ENCODE results near the gene MORC3.
"Not testable (repeated sequence)": the region's sequence is repeated elsewhere in the genome, so short reads cannot be mapped to it uniquely, and the experiment has no call there.

The MORC3 gene, protein sequence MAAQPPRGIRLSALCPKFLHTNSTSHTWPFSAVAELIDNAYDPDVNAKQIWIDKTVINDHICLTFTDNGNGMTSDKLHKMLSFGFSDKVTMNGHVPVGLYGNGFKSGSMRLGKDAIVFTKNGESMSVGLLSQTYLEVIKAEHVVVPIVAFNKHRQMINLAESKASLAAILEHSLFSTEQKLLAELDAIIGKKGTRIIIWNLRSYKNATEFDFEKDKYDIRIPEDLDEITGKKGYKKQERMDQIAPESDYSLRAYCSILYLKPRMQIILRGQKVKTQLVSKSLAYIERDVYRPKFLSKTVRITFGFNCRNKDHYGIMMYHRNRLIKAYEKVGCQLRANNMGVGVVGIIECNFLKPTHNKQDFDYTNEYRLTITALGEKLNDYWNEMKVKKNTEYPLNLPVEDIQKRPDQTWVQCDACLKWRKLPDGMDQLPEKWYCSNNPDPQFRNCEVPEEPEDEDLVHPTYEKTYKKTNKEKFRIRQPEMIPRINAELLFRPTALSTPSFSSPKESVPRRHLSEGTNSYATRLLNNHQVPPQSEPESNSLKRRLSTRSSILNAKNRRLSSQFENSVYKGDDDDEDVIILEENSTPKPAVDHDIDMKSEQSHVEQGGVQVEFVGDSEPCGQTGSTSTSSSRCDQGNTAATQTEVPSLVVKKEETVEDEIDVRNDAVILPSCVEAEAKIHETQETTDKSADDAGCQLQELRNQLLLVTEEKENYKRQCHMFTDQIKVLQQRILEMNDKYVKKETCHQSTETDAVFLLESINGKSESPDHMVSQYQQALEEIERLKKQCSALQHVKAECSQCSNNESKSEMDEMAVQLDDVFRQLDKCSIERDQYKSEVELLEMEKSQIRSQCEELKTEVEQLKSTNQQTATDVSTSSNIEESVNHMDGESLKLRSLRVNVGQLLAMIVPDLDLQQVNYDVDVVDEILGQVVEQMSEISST

GRCh38 chr21:36319767-36320420, at the start of gene MORC3:
Gene MORC3, plus strand, starts transcription at chr21:36320197. Its CDS starts 68 bp downstream, at chr21:36320265.
- Histone ChIP-seq H3F3A (ENCODE audit: insufficient read depth) (0 out of 2 replicates have a peak, but pooled peaks cover 6% of the 10 kb centered on the region), H3K4me3 (ENCODE audit: insufficient read depth, low read length, poor library complexity, severe bottlenecking) (peak within 1 kb of the TSS; percentile 94), H3K9ac (ENCODE audit: low read length) (peak within 1 kb of the TSS; percentile 86), H3K9me2 (replicated peaks; ENCODE audit: insufficient read depth, low read length) (no peaks in the 10 kb centered on the region), H4K20me1 (ENCODE audit: low read depth, low read length) (no peaks in the 10 kb centered on the region; the same call in 1 of the 2 replicates), H3K27me3 (ENCODE audit: low read length) (no peaks in the 10 kb centered on the region), H3K79me2 (ENCODE audit: insufficient read depth, low read length) (peaks cover 43% of the 10 kb centered on the region), H3K36me3 (ENCODE audit: low read length) (no peaks in the 10 kb centered on the region), H3K4me2 (ENCODE audit: low read depth, low read length, poor library complexity, severe bottlenecking) (peak within 1 kb of the TSS; percentile 86), H2AFZ (ENCODE audit: low read depth, low read length, severe bottlenecking) (peak within 1 kb of the TSS; percentile 94), H3K27ac (ENCODE audit: low read depth, low read length) (peak within 1 kb of the TSS; percentile 41), H3K9me3 (ENCODE audit: insufficient read depth, low read length) (no peaks in the 10 kb centered on the region)
- no peak for TF ChIP-seq EZH2phosphoT487 (conservative IDR thresholded peaks at IDR 0.05; ENCODE audit: low read length)
- TF ChIP-seq, protein P1, sequence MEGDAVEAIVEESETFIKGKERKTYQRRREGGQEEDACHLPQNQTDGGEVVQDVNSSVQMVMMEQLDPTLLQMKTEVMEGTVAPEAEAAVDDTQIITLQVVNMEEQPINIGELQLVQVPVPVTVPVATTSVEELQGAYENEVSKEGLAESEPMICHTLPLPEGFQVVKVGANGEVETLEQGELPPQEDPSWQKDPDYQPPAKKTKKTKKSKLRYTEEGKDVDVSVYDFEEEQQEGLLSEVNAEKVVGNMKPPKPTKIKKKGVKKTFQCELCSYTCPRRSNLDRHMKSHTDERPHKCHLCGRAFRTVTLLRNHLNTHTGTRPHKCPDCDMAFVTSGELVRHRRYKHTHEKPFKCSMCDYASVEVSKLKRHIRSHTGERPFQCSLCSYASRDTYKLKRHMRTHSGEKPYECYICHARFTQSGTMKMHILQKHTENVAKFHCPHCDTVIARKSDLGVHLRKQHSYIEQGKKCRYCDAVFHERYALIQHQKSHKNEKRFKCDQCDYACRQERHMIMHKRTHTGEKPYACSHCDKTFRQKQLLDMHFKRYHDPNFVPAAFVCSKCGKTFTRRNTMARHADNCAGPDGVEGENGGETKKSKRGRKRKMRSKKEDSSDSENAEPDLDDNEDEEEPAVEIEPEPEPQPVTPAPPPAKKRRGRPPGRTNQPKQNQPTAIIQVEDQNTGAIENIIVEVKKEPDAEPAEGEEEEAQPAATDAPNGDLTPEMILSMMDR (IDR thresholded peaks at IDR 0.05; ENCODE audit: insufficient read depth, low read length, poor library complexity, severe bottlenecking): no peak

- not testable (repeated sequence) for H3K4me3 ChIP-seq (ENCODE audit: insufficient read depth, low read length, poor library complexity, severe bottlenecking); H3K9ac ChIP-seq (ENCODE audit: low read length); H3K36me3 ChIP-seq (ENCODE audit: low read length); H3F3A ChIP-seq (ENCODE audit: insufficient read depth); H3K4me2 ChIP-seq (ENCODE audit: low read depth, low read length, poor library complexity, severe bottlenecking); H3K9me2 ChIP-seq (replicated peaks; ENCODE audit: insufficient read depth, low read length); H3K27me3 ChIP-seq (ENCODE audit: low read length); H3K27ac ChIP-seq (ENCODE audit: low read depth, low read length); H4K20me1 ChIP-seq (ENCODE audit: low read depth, low read length); H3K79me2 ChIP-seq (ENCODE audit: insufficient read depth, low read length); H3K9me3 ChIP-seq (ENCODE audit: insufficient read depth, low read length); H2AFZ ChIP-seq (ENCODE audit: low read depth, low read length, severe bottlenecking)
These were observed 49.0 kb upstream of the MORC3 start for GRCh38 chr21:36270786-36271695.

DNA sequence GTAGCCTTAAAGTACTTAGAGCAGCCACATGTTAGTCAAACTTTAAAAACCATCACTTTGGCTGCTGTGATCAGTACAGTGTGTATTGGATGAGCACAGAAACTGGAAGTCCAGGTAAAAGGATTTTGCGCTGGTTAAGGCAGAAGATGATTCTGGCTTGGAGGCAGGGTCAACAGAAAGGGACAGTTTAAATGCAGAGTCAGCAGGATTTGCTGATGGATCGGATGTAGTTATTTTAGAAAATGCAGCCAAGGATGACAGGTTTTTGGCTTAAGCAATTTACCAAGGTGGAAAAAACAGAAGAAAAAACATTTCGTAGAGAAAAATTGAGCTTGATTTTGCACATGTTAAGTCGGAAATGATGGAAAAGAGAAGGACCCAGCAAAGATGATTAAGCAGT, 45.9 kb upstream of the MORC3 start:
- Histone ChIP-seq H3K79me2 (ENCODE audit: insufficient read depth, low read length) (no peaks in the 10 kb centered on the region), H2AFZ (ENCODE audit: low read depth, low read length, severe bottlenecking) (no peak overlapping the region), H3K9me3 (ENCODE audit: insufficient read depth, low read length) (no peaks in the 10 kb centered on the region), H3K4me3 (ENCODE audit: insufficient read depth, low read length, poor library complexity, severe bottlenecking) (no peak overlapping the region), H3F3A (ENCODE audit: insufficient read depth) (no peaks in the 10 kb centered on the region), H3K4me2 (ENCODE audit: low read depth, low read length, poor library complexity, severe bottlenecking) (no peak overlapping the region), H3K9ac (ENCODE audit: low read length) (no peak overlapping the region), H3K27me3 (ENCODE audit: low read length) (no peaks in the 10 kb centered on the region), H3K9me2 (replicated peaks; ENCODE audit: insufficient read depth, low read length) (no peaks in the 10 kb centered on the region), H3K27ac (ENCODE audit: low read depth, low read length) (no peak overlapping the region), H4K20me1 (ENCODE audit: low read depth, low read length) (no peaks in the 10 kb centered on the region), H3K36me3 (ENCODE audit: low read length) (no peaks in the 10 kb centered on the region)
- TF ChIP-seq, protein P1 (IDR thresholded peaks at IDR 0.05; ENCODE audit: insufficient read depth, low read length, poor library complexity, severe bottlenecking): no peak
- TF ChIP-seq EZH2phosphoT487 (conservative IDR thresholded peaks at IDR 0.05; ENCODE audit: low read length): no peak
